ENCODE results near the gene GLDC. TPM values are rescaled to one million over a fixed set of nuclear protein-coding genes. Genes with fewer than 3 reads are reported as not detected.
"Not testable (repeated sequence)": the region's sequence is repeated elsewhere in the genome, so short reads cannot be mapped to it uniquely, and the experiment has no call there.

Gene GLDC
- total RNA-seq, 1 donor from 2014 or later: 37.4 TPM

- Mint-ChIP-seq H3K9me3 (no peaks in the 10 kb centered on the region), H3K4me3 (no peak overlapping the region), H3K4me1 (peaks cover 14% of the 10 kb centered on the region), H3K27me3 (ENCODE audit: low read depth) (no peaks in the 10 kb centered on the region), H3K36me3 (ENCODE audit: low read depth) (no peaks in the 10 kb centered on the region), H3K27ac (ENCODE audit: unreplicated experiment) (no peak overlapping the region)
- no peak for TF ChIP-seq CTCF (conservative IDR thresholded peaks at IDR 0.05)
- DNase-seq (ENCODE audit: low read depth, low spot score): no peak
Observed at GRCh38 chr9:6552033-6552432, 93.5 kb downstream of the GLDC start.

- Mint-ChIP-seq H3K36me3 (ENCODE audit: low read depth) (no peaks in the 10 kb centered on the region), H3K27me3 (ENCODE audit: low read depth) (no peaks in the 10 kb centered on the region), H3K27ac (ENCODE audit: unreplicated experiment) (no peak overlapping the region), H3K9me3 (no peaks in the 10 kb centered on the region), H3K4me3 (no peak overlapping the region), H3K4me1 (peaks cover 14% of the 10 kb centered on the region)
- no peak for DNase-seq (ENCODE audit: low read depth, low spot score)
- no peak for TF ChIP-seq CTCF (conservative IDR thresholded peaks at IDR 0.05)
Observed at GRCh38 chr9:6551136-6551535, 94.4 kb downstream of the GLDC start.

- no peak for DNase-seq (ENCODE audit: low read depth, low spot score)
- no peak overlapping the region for H3K4me3 Mint-ChIP-seq
- no peaks in the 10 kb centered on the region for H3K9me3 Mint-ChIP-seq
- no peaks in the 10 kb centered on the region for H3K27me3 Mint-ChIP-seq (ENCODE audit: low read depth)
- H3K27ac Mint-ChIP-seq (ENCODE audit: unreplicated experiment): peak overlapping the region; percentile 37
- H3K36me3 Mint-ChIP-seq (ENCODE audit: low read depth): no peaks in the 10 kb centered on the region
- TF ChIP-seq CTCF (conservative IDR thresholded peaks at IDR 0.05): no peak
- H3K4me1 Mint-ChIP-seq: peaks cover 14% of the 10 kb centered on the region
Observed at GRCh38 chr9:6549106-6549800, 96.3 kb downstream of the GLDC start.

GRCh38 chr9:6545017-6545691 lies 100.4 kb downstream of the GLDC start:
- H3K4me3 Mint-ChIP-seq: no peak overlapping the region
- no peaks in the 10 kb centered on the region for H3K36me3 Mint-ChIP-seq (ENCODE audit: low read depth)
- no peaks in the 10 kb centered on the region for H3K9me3 Mint-ChIP-seq
- peaks cover 19% of the 10 kb centered on the region for H3K4me1 Mint-ChIP-seq
- H3K27me3 Mint-ChIP-seq (ENCODE audit: low read depth): no peaks in the 10 kb centered on the region
- DNase-seq (ENCODE audit: low read depth, low spot score): no peak
- no peak overlapping the region for H3K27ac Mint-ChIP-seq (ENCODE audit: unreplicated experiment)
- no peak for TF ChIP-seq CTCF (conservative IDR thresholded peaks at IDR 0.05)

GRCh38 chr9:6543204-6543603 lies 102.3 kb downstream of the GLDC start:
- DNase-seq (ENCODE audit: low read depth, low spot score): no peak
- H3K27me3 Mint-ChIP-seq (ENCODE audit: low read depth): no peaks in the 10 kb centered on the region
- H3K36me3 Mint-ChIP-seq (ENCODE audit: low read depth): no peaks in the 10 kb centered on the region
- H3K4me3 Mint-ChIP-seq: no peak overlapping the region
- H3K4me1 Mint-ChIP-seq: peaks cover 5% of the 10 kb centered on the region
- no peak for TF ChIP-seq CTCF (conservative IDR thresholded peaks at IDR 0.05)
- no peaks in the 10 kb centered on the region for H3K9me3 Mint-ChIP-seq
- no peak overlapping the region for H3K27ac Mint-ChIP-seq (ENCODE audit: unreplicated experiment)

- H3K36me3 Mint-ChIP-seq (ENCODE audit: low read depth); H3K9me3 Mint-ChIP-seq; DNase-seq (ENCODE audit: low read depth, low spot score); H3K4me3 Mint-ChIP-seq; H3K27me3 Mint-ChIP-seq (ENCODE audit: low read depth); H3K4me1 Mint-ChIP-seq; H3K27ac Mint-ChIP-seq (ENCODE audit: unreplicated experiment): not testable (repeated sequence)
Observed at GRCh38 chr9:6542617-6543016, 102.9 kb downstream of the GLDC start.

All from neural crest cell (in vitro differentiated cells).